HFFc6 (cell line): ENCODE data around the gene IFNG. TPM values are rescaled to one million over a fixed set of nuclear protein-coding genes. Genes with fewer than 3 reads are reported as not detected.

ENCODE experiments used
- DNase-seq: peaks from one replicate; pipeline ENCODE4 v3.0.0-alpha.2; 2018
- H3K27ac Mint-ChIP-seq: 2 replicates; pipeline ENCODE4 v1.8.0; 2020; ENCODE audit warnings: mild to moderate bottlenecking, mixed read lengths
- H3K27me3 Mint-ChIP-seq: 2 replicates; pipeline ENCODE4 v1.8.0; 2021; ENCODE audit warnings: mild to moderate bottlenecking, moderate library complexity, mixed read lengths; ENCODE audit not compliant: insufficient read depth
- H3K36me3 Mint-ChIP-seq: 2 replicates; pipeline ENCODE4 v1.8.0; 2021; ENCODE audit warnings: low read depth, mixed read lengths
- H3K4me1 Mint-ChIP-seq: 2 replicates; pipeline ENCODE4 v1.8.0; 2020; ENCODE audit warnings: low read depth, mixed read lengths
- H3K4me3 Mint-ChIP-seq: 2 replicates; pipeline ENCODE4 v1.8.0; 2020; ENCODE audit warnings: mild to moderate bottlenecking, moderate library complexity, mixed read lengths
- H3K9me3 Mint-ChIP-seq: 2 replicates; pipeline ENCODE4 v1.8.0; 2020; ENCODE audit warnings: mild to moderate bottlenecking, mixed read lengths
- CTCF ChIP-seq: fragments of 200-600 bp; sonication (generic); IDR thresholded peaks from 2 replicates; pipeline ENCODE4 v1.5.0; 2021; ENCODE audit warnings: antibody characterized with exemption, mild to moderate bottlenecking
- total RNA-seq, 6 experiments: library from RNA; stranded (reverse); fragmentation: NEBNext Ultra II Directional; extraction: Animal tissue kit (Norgen Biotek cat#: 25700); gene quantifications; 2 replicates in 1 of 6; 3 replicates in 5 of 6; pipeline ENCODE4 v1.2.3, GENCODE V29; 2021

Gene IFNG
- total RNA-seq, 6 experiments from 2014 or later: not detected

- H3K27ac Mint-ChIP-seq: no peak overlapping the region
- no peak for DNase-seq
- H3K9me3 Mint-ChIP-seq: no peaks in the 10 kb centered on the region
- H3K4me1 Mint-ChIP-seq: peaks cover 13% of the 10 kb centered on the region
- peaks cover 25% of the 10 kb centered on the region for H3K27me3 Mint-ChIP-seq
- TF ChIP-seq CTCF: no peak
- H3K4me3 Mint-ChIP-seq: no peak overlapping the region
- no peaks in the 10 kb centered on the region for H3K36me3 Mint-ChIP-seq
Measured at GRCh38 chr12:68199127-68199526, 39.6 kb upstream of the IFNG start.

DNA sequence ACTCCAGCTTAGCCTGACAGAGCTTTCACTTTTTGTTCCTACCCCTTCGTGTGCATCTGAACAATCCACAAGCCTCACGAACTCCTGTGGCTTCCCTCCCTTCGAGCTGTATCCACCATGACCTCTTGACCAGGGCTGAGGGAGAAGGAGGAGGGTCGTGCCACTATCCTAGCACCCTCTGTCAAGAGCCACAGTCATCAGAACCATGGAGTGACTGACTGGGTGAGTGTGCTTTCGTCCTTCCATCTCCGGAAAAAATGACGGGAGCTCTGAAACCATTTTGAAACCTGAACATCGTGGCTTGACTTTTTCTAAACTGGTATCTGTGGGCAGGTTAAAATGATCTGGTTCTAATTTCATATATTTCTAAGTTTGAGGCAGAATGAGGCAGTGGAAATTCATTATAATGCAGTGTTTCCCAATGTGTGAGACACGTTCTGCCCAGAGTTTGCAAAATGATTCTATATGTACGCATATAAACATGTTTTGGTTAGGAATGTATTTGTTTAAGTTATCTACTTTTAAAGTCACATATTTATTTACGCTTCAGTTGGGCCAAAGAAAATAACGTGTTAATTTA is 39.1 kb upstream of the IFNG start:
- no peak overlapping the region for H3K27ac Mint-ChIP-seq
- no peak for DNase-seq
- H3K9me3 Mint-ChIP-seq: no peaks in the 10 kb centered on the region
- no peak overlapping the region; the same call in 1 of the 2 replicates for H3K4me3 Mint-ChIP-seq
- peaks cover 23% of the 10 kb centered on the region for H3K27me3 Mint-ChIP-seq
- H3K4me1 Mint-ChIP-seq: peaks cover 13% of the 10 kb centered on the region
- TF ChIP-seq CTCF: no peak
- H3K36me3 Mint-ChIP-seq: no peaks in the 10 kb centered on the region

DNA sequence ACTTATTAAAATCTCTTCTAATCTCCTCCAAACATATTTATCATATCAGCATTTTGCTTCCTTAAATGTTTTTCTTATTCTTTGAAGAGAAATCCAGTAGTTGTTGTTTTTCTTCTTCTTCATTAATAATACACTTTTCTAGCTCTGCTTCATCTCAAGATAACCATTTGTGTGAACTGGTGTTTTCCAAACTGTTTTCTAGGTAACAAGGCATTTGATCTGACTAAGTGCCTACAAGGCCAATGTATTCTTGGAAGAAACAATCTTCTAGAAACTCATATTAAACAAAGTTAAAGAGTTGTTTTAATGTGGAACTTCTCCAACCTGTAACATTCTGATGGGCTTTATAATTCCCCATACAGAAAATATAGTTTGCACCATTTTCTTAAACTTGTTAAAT is 30.8 kb upstream of the IFNG start:
- H3K36me3 Mint-ChIP-seq: no peaks in the 10 kb centered on the region
- no peak overlapping the region for H3K4me3 Mint-ChIP-seq
- no peak overlapping the region for H3K27ac Mint-ChIP-seq
- H3K4me1 Mint-ChIP-seq: no peaks in the 10 kb centered on the region
- no peaks in the 10 kb centered on the region for H3K9me3 Mint-ChIP-seq
- TF ChIP-seq CTCF: no peak
- H3K27me3 Mint-ChIP-seq: peaks cover 14% of the 10 kb centered on the region
- DNase-seq: no peak

DNA sequence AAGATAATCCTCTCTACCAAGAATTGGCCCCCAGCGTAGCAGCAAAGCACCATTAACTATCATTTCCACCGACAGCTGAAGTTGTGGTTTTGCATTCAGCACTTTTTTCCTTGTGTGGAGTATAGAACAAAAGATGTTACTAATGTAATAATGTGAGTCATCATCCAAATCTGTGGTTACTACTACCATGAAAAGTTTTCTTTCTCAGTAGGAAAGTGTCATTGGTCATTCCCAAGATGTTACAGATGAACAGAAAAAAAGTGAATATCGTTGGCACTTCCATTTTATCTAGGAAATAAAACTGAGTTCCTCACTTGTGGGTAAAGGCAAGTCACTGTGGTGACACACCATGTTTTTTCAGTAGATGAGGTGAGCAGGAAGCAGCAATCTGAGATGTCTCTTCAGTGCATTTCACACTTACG is 30.3 kb upstream of the IFNG start:
- Mint-ChIP-seq H3K27me3 (peaks cover 17% of the 10 kb centered on the region), H3K9me3 (no peaks in the 10 kb centered on the region), H3K36me3 (no peaks in the 10 kb centered on the region)

GRCh38 chr12:68185598-68185997 is 26.1 kb upstream of the IFNG start:
- Mint-ChIP-seq H3K9me3 (no peaks in the 10 kb centered on the region), H3K4me1 (no peaks in the 10 kb centered on the region), H3K27me3 (peaks cover 17% of the 10 kb centered on the region), H3K27ac (no peak overlapping the region), H3K36me3 (no peaks in the 10 kb centered on the region), H3K4me3 (no peak overlapping the region)
- TF ChIP-seq CTCF: no peak
- no peak for DNase-seq

More for the DNA sequence above, 30.3 kb upstream of the IFNG start:
- TF ChIP-seq CTCF: no peak
- no peak overlapping the region for H3K4me3 Mint-ChIP-seq
- H3K27ac Mint-ChIP-seq: no peak overlapping the region
- H3K4me1 Mint-ChIP-seq: no peaks in the 10 kb centered on the region
- DNase-seq: peak; percentile 11
